HepG2 (cell line): ENCODE measurements around the gene TNNI2. TPM values are rescaled to one million over a fixed set of nuclear protein-coding genes. Genes with fewer than 3 reads are reported as not detected.

ENCODE experiments used
- ATAC-seq: fragments of 200-7000 bp; cut with Tn5 transposase; 3 replicates; pipeline ENCODE4 v1.9.1; 2020; ENCODE audit warnings: mild to moderate bottlenecking, moderate library complexity
- BruUV-seq: library from RNA; stranded (reverse); fragments of 400-500 nt; replicated peaks from 2 replicates; lab custom pipeline; 2021; lab: Mats Ljungman, UMichigan
- CTCF ChIA-PET: fragments of 300-600 bp; formaldehyde crosslinking; extraction: SDS; loops from one replicate; lab custom pipeline; 2021; ENCODE audit warnings: low total read pairs, inconsistent platforms, low intra/inter-chr PET ratio; lab: Yijun Ruan, JAX
- POLR2A ChIA-PET: fragments of 350-600 bp; sonication (Branson Sonifier 250); formaldehyde crosslinking; loops from one replicate; lab custom pipeline; 2020; ENCODE audit warnings: antibody characterized with exemption, inconsistent platforms; lab: Yijun Ruan, JAX
- DNase-seq: peaks from one replicate; pipeline ENCODE4 v3.0.0-alpha.2; 2015; ENCODE audit warnings: low spot score
- FAIRE-seq: peaks from 3 replicates; lab custom pipeline; 2011; peaks lifted over from hg19 to GRCh38; lab: Jason Lieb, UNC
- H2AFZ ChIP-seq: one replicate; pipeline ENCODE4 v1.6.1; 2011; ENCODE audit warnings: low read length, inconsistent platforms
- H3K27ac ChIP-seq: fragments of 300-600 bp; 3 replicates; pipeline ENCODE4 v1.8.0; 2011; ENCODE audit warnings: mixed run types, mild to moderate bottlenecking, mixed read lengths, low read length, inconsistent platforms; ENCODE audit not compliant: insufficient read depth; ENCODE audit errors: extremely low read length
- H3K27me3 ChIP-seq, 2 experiments: fragments of 200-600 bp in 1 of 2; 2 replicates in 1 of 2; 3 replicates in 1 of 2; pipeline versions ENCODE4 v1.6.0 to v1.8.0; 2011; ENCODE audit warnings: low read length in 2 of 2, mild to moderate bottlenecking in 2 of 2, moderate library complexity in 2 of 2, inconsistent platforms in 1 of 2; ENCODE audit not compliant: insufficient read depth in 2 of 2, control insufficient read depth in 1 of 2
- H3K36me3 ChIP-seq, 2 experiments: fragments of 200-600 bp in 1 of 2; replicated peaks in 1 of 2; 2 replicates in 1 of 2; 3 replicates in 1 of 2; pipeline versions ENCODE4 v1.5.1 to v1.8.0; 2011; ENCODE audit warnings: low read length in 2 of 2, inconsistent platforms in 1 of 2; ENCODE audit not compliant: insufficient read depth in 2 of 2, control insufficient read depth in 1 of 2
- H3K4me1 ChIP-seq: 2 replicates; pipeline ENCODE4 v1.5.1; 2012; ENCODE audit warnings: low read length, inconsistent platforms; ENCODE audit not compliant: insufficient read depth
- H3K4me2 ChIP-seq: 2 replicates; pipeline ENCODE4 v1.6.0; 2011; ENCODE audit warnings: low read depth, low read length, inconsistent platforms
- H3K4me3 ChIP-seq, 3 experiments: fragments of 200-600 bp in 1 of 3; sonication (generic), shearing (Covaris generic) in 1 of 3; replicated peaks in 1 of 3; 2 replicates each; pipeline ENCODE4 v1.5.1; 2011 to 2016; ENCODE audit warnings: low read length in 3 of 3, inconsistent platforms in 2 of 3, low read depth in 2 of 3, mild to moderate bottlenecking in 2 of 3, control low read depth in 1 of 3, mixed read lengths in 1 of 3; ENCODE audit not compliant: insufficient read depth in 1 of 3
- H3K79me2 ChIP-seq: one replicate; pipeline ENCODE4 v1.6.1; 2011; ENCODE audit warnings: low read length, inconsistent platforms; ENCODE audit not compliant: insufficient read depth
- H3K9ac ChIP-seq: 2 replicates; pipeline ENCODE4 v1.6.0; 2011; ENCODE audit warnings: mild to moderate bottlenecking, low read depth, low read length, inconsistent platforms; ENCODE audit not compliant: insufficient read depth
- H3K9me3 ChIP-seq: 2 replicates; pipeline ENCODE4 v1.5.1; 2012; ENCODE audit warnings: mild to moderate bottlenecking, low read length
- H4K20me1 ChIP-seq: 2 replicates; pipeline ENCODE4 v1.6.0; 2011; ENCODE audit warnings: inconsistent platforms, mild to moderate bottlenecking, low read length, moderate library complexity; ENCODE audit not compliant: insufficient read depth
- ADNP ChIP-seq: sonication (generic); formaldehyde crosslinking; IDR thresholded peaks from 2 replicates; pipeline ENCODE4 v1.4.0; 2020; ENCODE audit warnings: missing genetic modification reagents
- FOSL2 ChIP-seq: sonication (generic); formaldehyde crosslinking; IDR thresholded peaks from 2 replicates; pipeline ENCODE4 v1.4.0; 2020; ENCODE audit warnings: missing genetic modification reagents
- PAX8 ChIP-seq: sonication (generic); formaldehyde crosslinking; IDR thresholded peaks from 2 replicates; pipeline ENCODE4 v1.8.0; 2022; ENCODE audit warnings: mild to moderate bottlenecking, missing genetic modification reagents, borderline replicate concordance
- RARA ChIP-seq: IDR thresholded peaks from 2 replicates; pipeline ENCODE4 v1.6.1; 2016; ENCODE audit warnings: missing genetic modification reagents, missing compliant biosample characterization
- SMAD3 ChIP-seq: sonication (generic); formaldehyde crosslinking; IDR thresholded peaks from 2 replicates; pipeline ENCODE4 v1.4.0; 2020; ENCODE audit warnings: missing genetic modification reagents
- SRSF4 ChIP-seq: fragments of 200-400 bp; formaldehyde crosslinking; IDR thresholded peaks from one replicate; pipeline ENCODE4 v1.6.1; 2018; ENCODE audit warnings: mild to moderate bottlenecking, low read depth, low read length, moderate library complexity; ENCODE audit not compliant: poor library complexity, severe bottlenecking
- ZNF354B ChIP-seq: sonication (generic); formaldehyde crosslinking; IDR thresholded peaks from 2 replicates; pipeline ENCODE4 v1.8.0; 2022; ENCODE audit warnings: mild to moderate bottlenecking, missing genetic modification reagents
- ZNF431 ChIP-seq: sonication (generic); formaldehyde crosslinking; IDR thresholded peaks from 2 replicates; pipeline ENCODE4 v1.9.0; 2022; ENCODE audit warnings: missing genetic modification reagents, low read depth, mild to moderate bottlenecking, borderline replicate concordance
- ZNF788 ChIP-seq: sonication (generic); formaldehyde crosslinking; IDR thresholded peaks from 2 replicates; pipeline ENCODE4 v1.5.0; 2020; ENCODE audit warnings: mild to moderate bottlenecking, missing genetic modification reagents, borderline replicate concordance
- ZSCAN31 ChIP-seq: sonication (generic); formaldehyde crosslinking; IDR thresholded peaks from 2 replicates; pipeline ENCODE4 v1.5.0; 2020; ENCODE audit warnings: low read depth, mild to moderate bottlenecking, missing genetic modification reagents
- WGBS: methylation state at CpG from one replicate; pipeline ENCODE4 v1.1.6; 2017; ENCODE audit warnings: low lambda C conversion rate; 5-methylcytosine and 5-hydroxymethylcytosine counted together
- in situ Hi-C: cut with HindIII; loops from 2 replicates; pipeline ENCODE4 v1.10.0; 2017; ENCODE audit warnings: low pct_unique_long_range_greater_than_20kb; ENCODE audit not compliant: extremely low pct_ligation_motif_present
- intact Hi-C: fragments of 100-400 bp; cut with micrococcal nuclease; formaldehyde crosslinking; loops from one replicate; pipeline ENCODE4 v1.10.0; 2022; ENCODE audit not compliant: unreplicated experiment
- polyA plus RNA-seq, 8 experiments: library from polyadenylated mRNA; depleted of rRNA in 3 of 8; stranded (reverse) in 7 of 8; unstranded in 1 of 8; fragments of >200 nt; fragmentation: Illumina TruSeq in 4 of 8; extraction: Trizol in 4 of 8; gene quantifications; 2 replicates each; pipeline versions ENCODE4 v1.2.1 to v1.2.3, GENCODE V29; 2011 to 2016; ENCODE audit warnings: low read depth in 4 of 8, missing spikeins in 1 of 8, mixed read lengths in 1 of 8; ENCODE audit not compliant: insufficient read depth in 1 of 8
- total RNA-seq, 5 experiments: library from RNA; depleted of rRNA; stranded (reverse); fragments of >200 nt; fragmentation: Illumina TruSeq; extraction: Trizol; gene quantifications; 2 replicates each; pipeline ENCODE4 v1.2.3, GENCODE V29; 2016; ENCODE audit warnings: low read depth in 1 of 5
- TF ChIP-seq, protein P1 (sequence below): sonication (generic); formaldehyde crosslinking; IDR thresholded peaks from 2 replicates; pipeline ENCODE4 v1.5.0; 2020; ENCODE audit warnings: missing genetic modification reagents
- TF ChIP-seq, protein P2 (sequence below): sonication (generic); formaldehyde crosslinking; IDR thresholded peaks from 2 replicates; pipeline ENCODE4 v1.4.0; 2020; ENCODE audit warnings: missing genetic modification reagents
- TF ChIP-seq, protein P3 (sequence below): sonication (generic); formaldehyde crosslinking; IDR thresholded peaks from 2 replicates; pipeline ENCODE4 v1.4.0; 2020; ENCODE audit warnings: missing genetic modification reagents, mild to moderate bottlenecking, borderline replicate concordance
- TF ChIP-seq, protein P4 (sequence below): sonication (generic); formaldehyde crosslinking; IDR thresholded peaks from 2 replicates; pipeline ENCODE4 v1.8.0; 2022; ENCODE audit warnings: low read depth, missing genetic modification reagents

The TNNI2 gene
- total and polyA plus RNA-seq, 2 of the 13 experiments (the other 11 are each of a cell fraction or from before 2014, with no cell fraction given), result 7.2 to 12.0 TPM

DNA sequence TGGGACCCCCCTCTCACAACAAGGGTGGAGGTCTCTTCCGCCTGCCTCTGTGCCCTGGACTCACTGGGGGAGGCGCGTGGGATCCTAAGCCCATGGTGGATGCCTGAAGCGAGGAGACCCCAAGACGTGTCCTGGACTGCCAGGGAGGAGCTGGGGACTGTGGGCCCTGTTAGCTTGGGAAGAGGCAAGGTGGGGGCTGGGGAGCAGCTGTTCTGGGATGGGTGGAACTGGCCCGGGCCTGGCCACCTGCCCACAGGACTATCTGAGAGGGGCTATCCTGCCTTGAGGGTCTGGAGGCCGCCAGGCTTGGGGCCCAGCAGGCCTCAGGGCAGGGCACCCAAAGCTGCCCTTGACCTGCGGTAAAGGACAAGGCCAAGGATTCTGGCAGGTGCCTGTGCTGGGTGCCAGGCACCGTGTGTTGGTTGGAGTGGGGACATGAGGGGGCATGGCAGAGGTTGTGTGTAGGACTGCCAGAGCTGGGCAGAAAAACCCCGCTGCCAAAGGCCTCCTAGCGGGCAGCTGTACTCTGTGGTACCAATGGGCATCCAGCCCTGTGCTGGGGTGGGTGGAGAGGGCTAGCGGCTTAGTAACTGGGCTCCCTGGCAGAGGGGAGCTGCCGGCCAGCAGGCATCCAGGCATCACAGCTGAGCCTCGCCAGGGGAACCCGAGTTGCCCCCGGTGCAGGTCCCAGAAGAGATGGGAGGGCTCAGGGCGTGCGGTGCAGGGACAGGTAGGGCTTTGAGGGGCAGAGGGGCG is 14.8 kb downstream of the TNNI2 start:
- no peaks in the 10 kb centered on the region for H3K4me1 ChIP-seq
- no peak overlapping the region for H3K4me2 ChIP-seq
- ATAC-seq (no peak), DNase-seq (no peak), FAIRE-seq (no peak)
- CTCF ChIA-PET, result no interaction called here
- intact Hi-C loops, result no loop called here
- H3K27me3 ChIP-seq, result peaks cover 26 to 89% of the 10 kb centered on the region in 2 experiments
- POLR2A ChIA-PET, result no interaction called here
- no peak overlapping the region for H3K27ac ChIP-seq
- no peaks in the 10 kb centered on the region for H3K9me3 ChIP-seq
- H3K36me3 ChIP-seq, result no peaks in the 10 kb centered on the region
- BruUV-seq, result no TSS peak
- H4K20me1 ChIP-seq, result no peaks in the 10 kb centered on the region
- H3K9ac ChIP-seq, result no peak overlapping the region
- no peak overlapping the region for H2AFZ ChIP-seq
- in situ Hi-C loops, result no loop called here
- 29% methylated on average over 10 of the region's 19 CpGs for WGBS
- H3K79me2 ChIP-seq, result no peaks in the 10 kb centered on the region
- no peak overlapping the region for H3K4me3 ChIP-seq
- no peak for TF ChIP-seq SRSF4
- TF ChIP-seq RARA, result no peak
- no peak for TF ChIP-seq SMAD3 (CRISPR knock-in tag)
- TF ChIP-seq, protein P1, sequence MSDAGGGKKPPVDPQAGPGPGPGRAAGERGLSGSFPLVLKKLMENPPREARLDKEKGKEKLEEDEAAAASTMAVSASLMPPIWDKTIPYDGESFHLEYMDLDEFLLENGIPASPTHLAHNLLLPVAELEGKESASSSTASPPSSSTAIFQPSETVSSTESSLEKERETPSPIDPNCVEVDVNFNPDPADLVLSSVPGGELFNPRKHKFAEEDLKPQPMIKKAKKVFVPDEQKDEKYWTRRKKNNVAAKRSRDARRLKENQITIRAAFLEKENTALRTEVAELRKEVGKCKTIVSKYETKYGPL (CRISPR knock-in tag), result no peak
- TF ChIP-seq, protein P2, sequence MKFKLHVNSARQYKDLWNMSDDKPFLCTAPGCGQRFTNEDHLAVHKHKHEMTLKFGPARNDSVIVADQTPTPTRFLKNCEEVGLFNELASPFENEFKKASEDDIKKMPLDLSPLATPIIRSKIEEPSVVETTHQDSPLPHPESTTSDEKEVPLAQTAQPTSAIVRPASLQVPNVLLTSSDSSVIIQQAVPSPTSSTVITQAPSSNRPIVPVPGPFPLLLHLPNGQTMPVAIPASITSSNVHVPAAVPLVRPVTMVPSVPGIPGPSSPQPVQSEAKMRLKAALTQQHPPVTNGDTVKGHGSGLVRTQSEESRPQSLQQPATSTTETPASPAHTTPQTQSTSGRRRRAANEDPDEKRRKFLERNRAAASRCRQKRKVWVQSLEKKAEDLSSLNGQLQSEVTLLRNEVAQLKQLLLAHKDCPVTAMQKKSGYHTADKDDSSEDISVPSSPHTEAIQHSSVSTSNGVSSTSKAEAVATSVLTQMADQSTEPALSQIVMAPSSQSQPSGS (CRISPR knock-in tag), result no peak
- no peak for TF ChIP-seq ZSCAN31 (CRISPR knock-in tag)
- TF ChIP-seq FOSL2 (CRISPR knock-in tag), result no peak
- no peak for TF ChIP-seq ZNF788 (CRISPR knock-in tag)
- no peak for TF ChIP-seq ADNP (CRISPR knock-in tag)
- no peak for TF ChIP-seq ZNF431 (CRISPR knock-in tag)
- no peak for TF ChIP-seq PAX8 (CRISPR knock-in tag)
- TF ChIP-seq, protein P3, sequence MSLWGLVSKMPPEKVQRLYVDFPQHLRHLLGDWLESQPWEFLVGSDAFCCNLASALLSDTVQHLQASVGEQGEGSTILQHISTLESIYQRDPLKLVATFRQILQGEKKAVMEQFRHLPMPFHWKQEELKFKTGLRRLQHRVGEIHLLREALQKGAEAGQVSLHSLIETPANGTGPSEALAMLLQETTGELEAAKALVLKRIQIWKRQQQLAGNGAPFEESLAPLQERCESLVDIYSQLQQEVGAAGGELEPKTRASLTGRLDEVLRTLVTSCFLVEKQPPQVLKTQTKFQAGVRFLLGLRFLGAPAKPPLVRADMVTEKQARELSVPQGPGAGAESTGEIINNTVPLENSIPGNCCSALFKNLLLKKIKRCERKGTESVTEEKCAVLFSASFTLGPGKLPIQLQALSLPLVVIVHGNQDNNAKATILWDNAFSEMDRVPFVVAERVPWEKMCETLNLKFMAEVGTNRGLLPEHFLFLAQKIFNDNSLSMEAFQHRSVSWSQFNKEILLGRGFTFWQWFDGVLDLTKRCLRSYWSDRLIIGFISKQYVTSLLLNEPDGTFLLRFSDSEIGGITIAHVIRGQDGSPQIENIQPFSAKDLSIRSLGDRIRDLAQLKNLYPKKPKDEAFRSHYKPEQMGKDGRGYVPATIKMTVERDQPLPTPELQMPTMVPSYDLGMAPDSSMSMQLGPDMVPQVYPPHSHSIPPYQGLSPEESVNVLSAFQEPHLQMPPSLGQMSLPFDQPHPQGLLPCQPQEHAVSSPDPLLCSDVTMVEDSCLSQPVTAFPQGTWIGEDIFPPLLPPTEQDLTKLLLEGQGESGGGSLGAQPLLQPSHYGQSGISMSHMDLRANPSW (CRISPR knock-in tag), result no peak
- TF ChIP-seq, protein P4, sequence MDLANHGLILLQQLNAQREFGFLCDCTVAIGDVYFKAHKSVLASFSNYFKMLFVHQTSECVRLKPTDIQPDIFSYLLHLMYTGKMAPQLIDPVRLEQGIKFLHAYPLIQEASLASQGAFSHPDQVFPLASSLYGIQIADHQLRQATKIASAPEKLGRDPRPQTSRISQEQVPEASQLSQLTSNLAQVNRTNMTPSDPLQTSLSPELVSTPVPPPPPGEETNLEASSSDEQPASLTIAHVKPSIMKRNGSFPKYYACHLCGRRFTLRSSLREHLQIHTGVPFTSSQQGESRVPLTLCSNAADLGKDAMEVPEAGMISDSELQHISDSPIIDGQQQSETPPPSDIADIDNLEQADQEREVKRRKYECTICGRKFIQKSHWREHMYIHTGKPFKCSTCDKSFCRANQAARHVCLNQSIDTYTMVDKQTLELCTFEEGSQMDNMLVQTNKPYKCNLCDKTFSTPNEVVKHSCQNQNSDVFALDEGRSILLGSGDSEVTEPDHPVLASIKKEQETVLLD, result no peak
- no peak for TF ChIP-seq ZNF354B (CRISPR knock-in tag)
